Body of pancreas (tissue), 4 donors: Measurements from ENCODE around the gene USP6NL.

Source experiments
- CTCF ChIP-seq, 7 experiments: fragments of 450-650 bp in 4 of 7; fragments of 200-600 bp in 3 of 7; sonication (generic) in 3 of 7; IDR thresholded peaks; one replicate each; pipeline ENCODE4 v1.5.1; 2016 to 2019; ENCODE audit warnings: antibody characterized with exemption in 7 of 7
- POLR2A ChIP-seq, 3 donors: fragments of 450-650 bp; IDR thresholded peaks; one replicate each; pipeline ENCODE4 v1.6.1; 2016; ENCODE audit warnings: antibody characterized with exemption in 3 of 3, mild to moderate bottlenecking in 2 of 3

- TF ChIP-seq POLR2A (IDR thresholded peaks at IDR 0.05), result no peak
- no peak for TF ChIP-seq CTCF (IDR thresholded peaks at IDR 0.05)
Observed at GRCh38 chr10:11560076-11560709, 51.3 kb downstream of the USP6NL start.
